A673 (cell line): Measurements from ENCODE around the gene KLHL24. TPM values are rescaled to one million over a fixed set of nuclear protein-coding genes. Genes with fewer than 3 reads are reported as not detected.

Source experiments
- BruUV-seq: library from RNA; stranded (reverse); fragments of 400-500 nt; replicated peaks from 2 replicates; lab custom pipeline; 2021; lab: Mats Ljungman, UMichigan
- CTCF ChIA-PET: fragments of 300-600 bp; sonication (Branson Sonifier 250); formaldehyde crosslinking; loops from one replicate; lab custom pipeline; 2022; ENCODE audit warnings: antibody characterized with exemption; lab: Charles Lee
- POLR2A ChIA-PET: fragments of 300-600 bp; sonication (Branson Sonifier 250); formaldehyde crosslinking; loops from one replicate; lab custom pipeline; 2022; ENCODE audit warnings: antibody characterized with exemption; ENCODE audit not compliant: low non-redundant PET; lab: Charles Lee
- DNase-seq: peaks from one replicate; pipeline ENCODE4 v3.0.0-alpha.2; 2015; ENCODE audit warnings: low spot score
- H3K27ac ChIP-seq: fragments of 200-600 bp; sonication (generic); 2 replicates; pipeline ENCODE4 v1.5.1; 2016; ENCODE audit warnings: mixed run types, low read depth, mild to moderate bottlenecking, mixed read lengths, antibody characterized with exemption, low read length; ENCODE audit not compliant: poor library complexity, severe bottlenecking
- H3K27me3 ChIP-seq: fragments of 200-600 bp; sonication (generic); replicated peaks from 2 replicates; pipeline ENCODE4 v1.6.1; 2017; ENCODE audit warnings: mixed run types, low read depth, mild to moderate bottlenecking, mixed read lengths, antibody characterized with exemption, low read length; ENCODE audit not compliant: insufficient read depth, poor library complexity
- H3K36me3 ChIP-seq: fragments of 200-600 bp; sonication (generic); 2 replicates; pipeline ENCODE4 v1.6.1; 2016; ENCODE audit warnings: mixed run types, mild to moderate bottlenecking, mixed read lengths, antibody characterized with exemption, low read length; ENCODE audit not compliant: insufficient read depth, poor library complexity, severe bottlenecking
- H3K4me1 ChIP-seq: fragments of 200-600 bp; sonication (generic); 2 replicates; pipeline ENCODE4 v1.6.1; 2017; ENCODE audit warnings: mixed run types, mild to moderate bottlenecking, mixed read lengths, antibody characterized with exemption, low read length; ENCODE audit not compliant: insufficient read depth, poor library complexity, severe bottlenecking
- H3K4me3 ChIP-seq: fragments of 200-600 bp; sonication (generic); 2 replicates; pipeline ENCODE4 v1.5.1; 2016; ENCODE audit warnings: low read depth, mixed run types, mild to moderate bottlenecking, mixed read lengths, low read length; ENCODE audit not compliant: poor library complexity, severe bottlenecking
- H3K9me3 ChIP-seq: fragments of 200-600 bp; sonication (generic); 2 replicates; pipeline ENCODE4 v1.6.1; 2016; ENCODE audit warnings: mixed run types, low read depth, mild to moderate bottlenecking, mixed read lengths, antibody characterized with exemption, low read length; ENCODE audit not compliant: poor library complexity, severe bottlenecking
- EZH2 ChIP-seq: fragments of 200-600 bp; sonication (generic); IDR thresholded peaks from 2 replicates; pipeline ENCODE4 v1.6.1; 2017; ENCODE audit warnings: borderline replicate concordance, low read depth, mild to moderate bottlenecking, mixed read lengths, antibody characterized with exemption, low read length; ENCODE audit not compliant: poor library complexity, severe bottlenecking
- intact Hi-C: fragments of 100-400 bp; cut with micrococcal nuclease; formaldehyde crosslinking; loops from one replicate; pipeline ENCODE4 v1.10.0; 2022; ENCODE audit not compliant: unreplicated experiment
- total RNA-seq: library from RNA; stranded (reverse); gene quantifications from 2 replicates; pipeline ENCODE4 v1.2.3, GENCODE V29; 2021
- TF ChIP-seq, protein P1 (sequence below): fragments of 300-800, 200-600 bp; sonication (generic); conservative IDR thresholded peaks from 2 replicates; pipeline ENCODE4 v1.5.1; 2017; ENCODE audit warnings: low read depth, mild to moderate bottlenecking, antibody characterized with exemption, low read length, moderate library complexity, mixed read lengths

KLHL24 gene
- total RNA-seq, 1 experiment from 2014 or later, result 7.3 TPM

DNA sequence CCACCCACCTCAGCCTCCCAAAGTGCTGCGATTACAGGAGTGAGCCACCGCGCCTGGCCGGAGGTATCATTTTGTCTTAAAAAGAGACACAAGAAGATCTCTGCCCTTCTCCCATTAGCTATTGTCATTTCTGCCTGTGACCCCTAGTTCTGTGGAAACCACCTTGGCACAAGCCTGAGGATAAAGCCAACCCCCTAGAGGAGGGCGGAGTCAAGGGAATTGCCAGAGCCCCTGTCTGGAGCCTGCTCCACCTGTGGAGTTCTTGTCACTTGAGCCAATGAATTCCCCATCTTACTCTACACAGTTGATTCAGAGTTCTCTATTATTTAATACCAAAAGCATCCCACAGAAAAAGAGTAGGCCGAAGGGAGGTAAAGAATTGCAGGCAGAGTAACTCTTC is 45.0 kb upstream of the KLHL24 start:
- intact Hi-C loops, result loop anchor here (10.0 kb wide), 1 partner anchor 86 kb away; no protein-coding TSS in a partner anchor
- Histone ChIP-seq H3K9me3 (no peaks in the 10 kb centered on the region), H3K27me3 (peaks cover 9% of the 10 kb centered on the region), H3K4me1 (no peaks in the 10 kb centered on the region), H3K4me3 (no peak overlapping the region), H3K27ac (no peak overlapping the region), H3K36me3 (no peaks in the 10 kb centered on the region)
- ChIA-PET CTCF (no interaction called here), POLR2A (no interaction called here)
- no peak for DNase-seq
- TF ChIP-seq EZH2, result no peak
- TF ChIP-seq, protein P1, sequence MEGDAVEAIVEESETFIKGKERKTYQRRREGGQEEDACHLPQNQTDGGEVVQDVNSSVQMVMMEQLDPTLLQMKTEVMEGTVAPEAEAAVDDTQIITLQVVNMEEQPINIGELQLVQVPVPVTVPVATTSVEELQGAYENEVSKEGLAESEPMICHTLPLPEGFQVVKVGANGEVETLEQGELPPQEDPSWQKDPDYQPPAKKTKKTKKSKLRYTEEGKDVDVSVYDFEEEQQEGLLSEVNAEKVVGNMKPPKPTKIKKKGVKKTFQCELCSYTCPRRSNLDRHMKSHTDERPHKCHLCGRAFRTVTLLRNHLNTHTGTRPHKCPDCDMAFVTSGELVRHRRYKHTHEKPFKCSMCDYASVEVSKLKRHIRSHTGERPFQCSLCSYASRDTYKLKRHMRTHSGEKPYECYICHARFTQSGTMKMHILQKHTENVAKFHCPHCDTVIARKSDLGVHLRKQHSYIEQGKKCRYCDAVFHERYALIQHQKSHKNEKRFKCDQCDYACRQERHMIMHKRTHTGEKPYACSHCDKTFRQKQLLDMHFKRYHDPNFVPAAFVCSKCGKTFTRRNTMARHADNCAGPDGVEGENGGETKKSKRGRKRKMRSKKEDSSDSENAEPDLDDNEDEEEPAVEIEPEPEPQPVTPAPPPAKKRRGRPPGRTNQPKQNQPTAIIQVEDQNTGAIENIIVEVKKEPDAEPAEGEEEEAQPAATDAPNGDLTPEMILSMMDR, result no peak
- no TSS peak for BruUV-seq

DNA sequence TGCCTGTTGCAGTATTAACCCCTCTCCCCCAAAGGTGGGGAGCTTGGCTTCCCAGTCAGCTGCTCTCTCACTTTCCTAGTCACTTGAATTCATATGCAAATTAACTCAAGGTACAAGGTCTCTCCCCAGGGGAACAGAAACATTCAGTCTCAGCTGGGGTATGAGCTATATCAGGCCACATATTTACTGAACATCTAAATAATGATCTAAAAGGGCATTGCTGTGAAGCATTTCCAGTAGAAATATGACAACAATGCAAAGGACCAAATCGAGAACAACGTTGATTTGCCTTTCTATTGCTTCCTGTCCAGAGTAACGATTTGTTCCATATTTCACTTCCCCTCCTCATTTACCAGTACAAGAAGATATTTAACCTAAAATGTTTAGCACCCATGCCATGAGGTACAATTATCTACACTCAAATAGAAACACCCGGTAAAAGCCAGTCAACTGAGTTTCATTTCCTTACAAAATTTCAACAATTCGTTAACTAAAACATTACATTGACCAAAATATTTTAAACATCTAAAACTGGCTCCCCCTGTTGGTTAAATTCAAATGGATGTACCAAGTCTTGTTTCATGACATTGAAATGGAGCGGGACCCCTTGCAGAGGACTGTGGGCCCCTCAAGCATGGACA is 43.4 kb upstream of the KLHL24 start:
- Histone ChIP-seq H3K4me1 (no peaks in the 10 kb centered on the region), H3K9me3 (no peaks in the 10 kb centered on the region), H3K27me3 (peaks cover 6% of the 10 kb centered on the region), H3K36me3 (no peaks in the 10 kb centered on the region), H3K27ac (no peak overlapping the region), H3K4me3 (no peak overlapping the region)
- DNase-seq, result no peak
- POLR2A ChIA-PET, result no interaction called here
- intact Hi-C loops, result loop anchor here (10.0 kb wide), 1 partner anchor 87 kb away; no protein-coding TSS in a partner anchor
- BruUV-seq, result no TSS peak
- TF ChIP-seq EZH2, result no peak
- TF ChIP-seq, protein P1, result peak; percentile 58
- CTCF ChIA-PET, result interaction anchor here (1.7 kb wide), 1 partner anchor 15 kb away, joined by 4 read pairs; no protein-coding TSS in a partner anchor

DNA sequence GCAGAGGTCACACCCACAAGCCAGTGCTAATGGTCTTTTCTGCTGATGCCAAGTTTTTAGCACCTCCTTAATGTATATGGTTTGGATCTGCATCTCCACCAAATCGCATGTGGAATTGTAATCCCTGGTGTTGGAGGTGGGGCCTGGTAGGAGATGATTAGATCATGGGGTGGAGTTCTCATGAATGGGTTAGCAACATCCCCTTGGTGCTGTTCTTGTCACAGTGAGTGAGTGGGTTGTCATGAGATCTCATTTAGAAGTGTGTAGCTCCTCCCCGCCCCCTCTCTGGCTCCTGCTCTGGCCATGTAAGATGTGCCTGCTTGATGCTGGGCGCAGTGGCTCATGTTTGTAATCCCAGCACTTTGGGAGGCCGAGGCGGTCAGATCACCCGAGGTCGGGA is 42.6 kb upstream of the KLHL24 start:
- no peak overlapping the region for H3K4me3 ChIP-seq
- ChIA-PET POLR2A (no interaction called here), CTCF (interaction anchor here (1.7 kb wide), 1 partner anchor 16 kb away, joined by 4 read pairs; no protein-coding TSS in a partner anchor)
- no peak overlapping the region for H3K27ac ChIP-seq
- DNase-seq, result no peak
- TF ChIP-seq, protein P1, result no peak
- TF ChIP-seq EZH2, result no peak
- H3K27me3 ChIP-seq, result peaks cover 6% of the 10 kb centered on the region
- intact Hi-C loops, result loop anchor here (10.0 kb wide), 1 partner anchor 88 kb away; no protein-coding TSS in a partner anchor
- peaks cover 3% of the 10 kb centered on the region for H3K9me3 ChIP-seq
- no TSS peak for BruUV-seq
- no peaks in the 10 kb centered on the region for H3K36me3 ChIP-seq
- no peaks in the 10 kb centered on the region for H3K4me1 ChIP-seq
